ENCODE measurements around the gene FHOD3. TPM values are rescaled to one million over a fixed set of nuclear protein-coding genes. Genes with fewer than 3 reads are reported as not detected.

Gene FHOD3
- total and polyA plus RNA-seq, 2 of the 8 experiments (the other 6 are each of a cell fraction or from before 2014, with no cell fraction given) = 9.7 to 10.5 TPM

DNA sequence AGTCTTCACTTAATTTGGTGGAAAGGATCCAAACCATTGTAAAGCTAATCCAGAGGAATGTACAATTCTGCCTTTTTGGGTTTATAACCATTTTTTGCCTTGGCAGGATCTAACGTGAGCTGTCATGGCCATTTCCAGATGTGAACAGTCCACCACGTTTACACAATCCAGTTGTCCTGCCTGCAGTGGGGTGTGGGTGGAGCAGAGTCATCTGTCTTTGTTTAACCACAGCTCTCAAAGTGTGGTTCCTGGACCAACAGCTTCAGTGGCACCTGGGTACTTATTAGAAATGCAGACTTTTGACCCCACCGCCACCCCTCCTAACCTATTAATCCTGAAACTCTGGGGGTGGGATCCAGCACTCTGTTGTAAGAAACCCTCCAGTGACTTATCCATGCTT is 35.9 kb downstream of the FHOD3 start (continued):
- TF ChIP-seq RAD21 (IDR thresholded peaks at IDR 0.05 in 1 of 2, conservative IDR thresholded peaks at IDR 0.05 in 1 of 2; ENCODE audit: low read depth in 2 of 2, low read length in 2 of 2) = no peak
